IMR-90 (cell line): ENCODE data around the gene ZDHHC8. TPM values are rescaled to one million over a fixed set of nuclear protein-coding genes. Genes with fewer than 3 reads are reported as not detected.

Experiments used
- ATAC-seq: fragments of 200-7000 bp; cut with Tn5 transposase; 2 replicates; pipeline ENCODE4 v1.9.1; 2020; ENCODE audit warnings: low read depth, mild to moderate bottlenecking, moderate library complexity
- BruUV-seq: library from RNA; stranded (reverse); fragments of 400-500 nt; replicated peaks from 2 replicates; lab custom pipeline; 2021; lab: Mats Ljungman, UMichigan
- CTCF ChIA-PET: fragments of 300-600 bp; formaldehyde crosslinking; extraction: SDS; loops from one replicate; lab custom pipeline; 2021; ENCODE audit warnings: antibody characterized with exemption; lab: Yijun Ruan, JAX
- POLR2A ChIA-PET: fragments of 300-600 bp; sonication (Branson Sonifier 250); formaldehyde crosslinking; loops from one replicate; lab custom pipeline; 2022; ENCODE audit warnings: antibody characterized with exemption; ENCODE audit not compliant: unreplicated experiment; lab: Charles Lee
- DNase-seq: peaks from one replicate; pipeline ENCODE4 v3.0.0; 2013
- H2AFZ ChIP-seq: replicated peaks from 2 replicates; pipeline ENCODE3; 2013; ENCODE audit warnings: low read length, mild to moderate bottlenecking; ENCODE audit not compliant: poor library complexity
- H2AK5ac ChIP-seq: 2 replicates; pipeline ENCODE4 v1.6.1; 2013; ENCODE audit warnings: low read depth, low read length, inconsistent platforms
- H2AK9ac ChIP-seq: replicated peaks from 2 replicates; pipeline ENCODE3; 2013; ENCODE audit warnings: mild to moderate bottlenecking, low read depth, low read length, moderate library complexity; ENCODE audit not compliant: poor library complexity
- H2BK120ac ChIP-seq: 2 replicates; pipeline ENCODE4 v1.6.1; 2013; ENCODE audit warnings: low read depth, low read length, inconsistent platforms
- H2BK15ac ChIP-seq: 3 replicates; pipeline ENCODE4 v1.6.1; 2013; ENCODE audit warnings: low read depth, low read length, inconsistent platforms
- H2BK20ac ChIP-seq: 2 replicates; pipeline ENCODE4 v1.6.1; 2013; ENCODE audit warnings: low read depth, mild to moderate bottlenecking, inconsistent platforms, low read length, moderate library complexity
- H2BK5ac ChIP-seq: 2 replicates; pipeline ENCODE4 v1.6.1; 2013; ENCODE audit warnings: mild to moderate bottlenecking, low read depth, low read length, inconsistent platforms; ENCODE audit not compliant: poor library complexity, severe bottlenecking
- H3K14ac ChIP-seq: replicated peaks from 2 replicates; pipeline ENCODE4 v1.6.1; 2013; ENCODE audit warnings: low read depth, low read length, inconsistent platforms
- H3K18ac ChIP-seq: 2 replicates; pipeline ENCODE4 v1.6.1; 2013; ENCODE audit warnings: low read depth, low read length, control low read depth
- H3K23ac ChIP-seq: 2 replicates; pipeline ENCODE4 v1.6.1; 2013; ENCODE audit warnings: low read depth, low read length, inconsistent platforms
- H3K27ac ChIP-seq: 2 replicates; pipeline ENCODE4 v1.5.1; 2013; ENCODE audit warnings: mild to moderate bottlenecking, control low read depth, low read length; ENCODE audit not compliant: insufficient read depth
- H3K27me3 ChIP-seq: 2 replicates; pipeline ENCODE4 v1.6.1; 2013; ENCODE audit warnings: low read length; ENCODE audit not compliant: control insufficient read depth, insufficient read depth
- H3K36me3 ChIP-seq: 2 replicates; pipeline ENCODE4 v1.6.1; 2013; ENCODE audit warnings: low read length, mixed read lengths; ENCODE audit not compliant: control insufficient read depth, insufficient read depth
- H3K4ac ChIP-seq: 2 replicates; pipeline ENCODE4 v1.6.1; 2013; ENCODE audit warnings: low read depth, low read length, inconsistent platforms
- H3K4me1 ChIP-seq: 2 replicates; pipeline ENCODE4 v1.6.1; 2013; ENCODE audit warnings: low read length, mixed read lengths; ENCODE audit not compliant: control insufficient read depth, insufficient read depth
- H3K4me2 ChIP-seq: 2 replicates; pipeline ENCODE4 v1.6.1; 2013; ENCODE audit warnings: low read depth, mild to moderate bottlenecking, control low read depth, low read length, moderate library complexity
- H3K4me3 ChIP-seq: 2 replicates; pipeline ENCODE4 v1.5.1; 2013; ENCODE audit warnings: low read depth, mild to moderate bottlenecking, control low read depth, low read length, moderate library complexity; ENCODE audit not compliant: insufficient read depth
- H3K56ac ChIP-seq: 2 replicates; pipeline ENCODE4 v1.6.1; 2013; ENCODE audit warnings: low read length, inconsistent platforms; ENCODE audit not compliant: insufficient read depth; ENCODE audit errors: extremely low read depth
- H3K79me1 ChIP-seq, 2 experiments: 2 replicates each; pipeline ENCODE4 v1.6.1; 2013; ENCODE audit warnings: low read length in 2 of 2, inconsistent platforms in 1 of 2, low read depth in 1 of 2
- H3K9ac ChIP-seq: 2 replicates; pipeline ENCODE4 v1.6.1; 2013; ENCODE audit warnings: low read depth, low read length, control low read depth
- H3K9me1 ChIP-seq: 2 replicates; pipeline ENCODE4 v1.6.1; 2013; ENCODE audit warnings: low read length, inconsistent platforms; ENCODE audit not compliant: insufficient read depth
- H3K9me3 ChIP-seq: 2 replicates; pipeline ENCODE4 v1.6.1; 2013; ENCODE audit warnings: low read length; ENCODE audit not compliant: control insufficient read depth, insufficient read depth
- H4K20me1 ChIP-seq: 2 replicates; pipeline ENCODE4 v1.6.1; 2013; ENCODE audit warnings: low read length, inconsistent platforms; ENCODE audit not compliant: insufficient read depth
- H4K5ac ChIP-seq: 2 replicates; pipeline ENCODE4 v1.6.1; 2013; ENCODE audit warnings: mild to moderate bottlenecking, low read depth, low read length, control low read depth
- H4K8ac ChIP-seq, 2 experiments: 2 replicates each; pipeline ENCODE4 v1.6.1; 2013; ENCODE audit warnings: low read depth in 2 of 2, low read length in 2 of 2, control low read depth in 1 of 2, inconsistent platforms in 1 of 2
- H4K91ac ChIP-seq: 2 replicates; pipeline ENCODE4 v1.6.1; 2013; ENCODE audit warnings: low read depth, low read length, inconsistent platforms; ENCODE audit not compliant: insufficient read depth
- BHLHE40 ChIP-seq: fragments of 150-350 bp; IDR thresholded peaks from 2 replicates; pipeline ENCODE4 v1.6.1; 2016; ENCODE audit warnings: mild to moderate bottlenecking, low read depth, low read length
- CHD1 ChIP-seq: IDR thresholded peaks from 2 replicates; pipeline ENCODE4 v1.6.1; 2012; ENCODE audit warnings: low read depth, low read length, improper control_type of control experiment
- FOS ChIP-seq: fragments of 150-350 bp; IDR thresholded peaks from 2 replicates; pipeline ENCODE4 v1.6.1; 2016; ENCODE audit warnings: low read depth, low read length
- MAFK ChIP-seq: IDR thresholded peaks from 2 replicates; pipeline ENCODE4 v1.6.1; 2012; ENCODE audit warnings: low read depth, low read length, improper control_type of control experiment
- MAZ ChIP-seq: IDR thresholded peaks from 2 replicates; pipeline ENCODE4 v1.6.1; 2012; ENCODE audit warnings: low read depth, mild to moderate bottlenecking, low read length, improper control_type of control experiment, moderate library complexity, borderline replicate concordance
- MXI1 ChIP-seq: IDR thresholded peaks from 2 replicates; pipeline ENCODE4 v1.6.1; 2012; ENCODE audit warnings: low read depth, mild to moderate bottlenecking, low read length, moderate library complexity, borderline replicate concordance
- NFE2L2 ChIP-seq: fragments of 150-350 bp; IDR thresholded peaks from 2 replicates; pipeline ENCODE4 v1.6.1; 2016; ENCODE audit warnings: low read depth, mild to moderate bottlenecking, low read length
- POLR2A ChIP-seq: IDR thresholded peaks from 2 replicates; pipeline ENCODE4 v1.6.1; 2012; ENCODE audit warnings: mild to moderate bottlenecking, low read depth, low read length
- RAD21 ChIP-seq: IDR thresholded peaks from 2 replicates; pipeline ENCODE4 v1.6.1; 2012; ENCODE audit warnings: low read length, improper control_type of control experiment
- RCOR1 ChIP-seq: IDR thresholded peaks from 2 replicates; pipeline ENCODE4 v1.6.1; 2012; ENCODE audit warnings: mild to moderate bottlenecking, low read length, improper control_type of control experiment; ENCODE audit not compliant: insufficient replicate concordance
- SMC3 ChIP-seq: fragments of 150-350 bp; IDR thresholded peaks from 2 replicates; pipeline ENCODE4 v1.6.1; 2016; ENCODE audit warnings: low read depth, mild to moderate bottlenecking, antibody characterized with exemption, low read length, moderate library complexity
- WGBS, 2 experiments: methylation state at CpG; one replicate each; pipeline versions ENCODE4 v1.1.5 to v1.1.7; 2013; ENCODE audit warnings: missing lambda C conversion rate in 2 of 2; ENCODE audit not compliant: insufficient read length in 1 of 2; ENCODE audit errors: extremely low coverage in 2 of 2; 5-methylcytosine and 5-hydroxymethylcytosine counted together
- dilution Hi-C: fragments of 300-500 bp; cut with HindIII; formaldehyde crosslinking; loops from one replicate; pipeline ENCODE4 v1.14.3; 2018; ENCODE audit warnings: low sequenced_read_pairs; ENCODE audit not compliant: unreplicated experiment
- in situ Hi-C: fragments of 300-500 bp; cut with MboI; formaldehyde crosslinking; loops from 3 replicates; pipeline ENCODE4 v1.14.3; 2019; ENCODE audit warnings: low sequenced_read_pairs, inconsistent platforms, mixed read lengths
- intact Hi-C: fragments of 100-400 bp; cut with micrococcal nuclease; formaldehyde crosslinking; loops from 2 replicates; pipeline ENCODE4 v1.10.0; 2022
- polyA plus RNA-seq, 3 experiments: library from polyadenylated mRNA; depleted of rRNA; stranded (reverse); fragments of >200 nt; gene quantifications; 2 replicates each; pipeline ENCODE4 v1.2.3, GENCODE V29; 2012; ENCODE audit warnings: low replicate concordance in 1 of 3
- total RNA-seq: library from RNA; depleted of rRNA; stranded (reverse); fragments of >200 nt; gene quantifications from 2 replicates; pipeline ENCODE4 v1.2.3, GENCODE V29; 2012
- TF ChIP-seq, protein P1 (sequence below): fragments of 150-350 bp; IDR thresholded peaks from 2 replicates; pipeline ENCODE4 v1.6.1; 2016; ENCODE audit warnings: low read depth, mild to moderate bottlenecking, low read length, moderate library complexity, borderline replicate concordance
- TF ChIP-seq, protein P2 (sequence below): conservative IDR thresholded peaks from 2 replicates; pipeline ENCODE4 v1.5.1; 2012; ENCODE audit warnings: mild to moderate bottlenecking, low read depth, low read length, improper control_type of control experiment
- TF ChIP-seq, protein P3 (sequence below): fragments of 150-350 bp; IDR thresholded peaks from 2 replicates; pipeline ENCODE4 v1.6.1; 2017; ENCODE audit warnings: mild to moderate bottlenecking, antibody characterized with exemption, low read length, low read depth

The ZDHHC8 gene
- total and polyA plus RNA-seq, 2 of the 4 experiments (the other 2 are of a cell fraction): 2.5 to 72.6 TPM

DNA sequence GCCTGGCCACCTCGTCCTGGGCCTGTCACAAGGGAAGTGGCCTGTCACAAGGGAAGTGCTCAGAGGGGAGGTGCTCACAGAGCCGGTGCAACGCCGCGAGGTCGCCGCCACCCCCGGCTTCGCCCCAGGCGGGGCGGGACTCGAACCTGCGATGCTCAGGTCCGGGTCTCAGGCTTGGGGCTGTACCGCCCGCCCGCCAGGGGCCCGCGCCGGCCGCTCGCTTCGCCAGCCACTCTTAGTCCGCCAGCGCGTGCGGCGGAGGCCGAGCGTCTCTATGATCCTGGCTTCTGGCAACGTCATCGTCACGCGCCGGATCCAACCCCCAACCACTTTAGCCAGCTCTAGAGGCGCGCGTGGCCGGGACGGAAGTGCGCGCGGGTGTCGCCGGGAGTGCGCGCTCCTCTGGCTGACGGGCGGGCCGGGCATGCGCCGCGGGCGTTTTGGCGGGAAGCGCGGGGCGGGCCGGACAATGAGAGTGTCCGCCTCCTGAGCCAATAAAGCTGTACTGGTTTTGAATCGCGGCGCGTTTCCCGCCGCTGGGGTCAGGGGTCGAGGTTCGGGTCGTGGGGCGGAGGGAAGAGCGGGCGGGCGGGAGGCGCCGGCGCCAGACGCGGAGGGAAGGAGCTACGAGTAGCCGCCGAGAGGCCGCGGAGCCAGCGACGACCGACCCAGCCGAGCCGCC lies 14.5 kb upstream of the ZDHHC8 start, which contains the start of gene TRMT2A:
TSS of gene TRMT2A (minus strand) at position 276 of the 682 bp plus-strand sequence. CDS start 320 bp downstream, outside the sequence.
- Histone ChIP-seq H3K18ac (0 out of 2 replicates have a peak within 1 kb of the TSS, but pooled peaks have one; percentile 6), H2BK120ac (peak within 1 kb of the TSS; percentile 38; the same call in 1 of the 2 replicates), H2BK15ac (no peak within 1 kb of the TSS), H2AFZ (peak within 1 kb of the TSS; percentile 91), H4K5ac (peak within 1 kb of the TSS; percentile 76), H3K14ac (peak within 1 kb of the TSS; percentile 86), H4K20me1 (peaks cover 18% of the 10 kb centered on the region), H3K23ac (peak within 1 kb of the TSS; percentile 83), H3K79me1 (peaks cover 15 to 48% of the 10 kb centered on the region in 2 experiments), H3K4me1 (peaks cover 6% of the 10 kb centered on the region), H3K36me3 (peaks cover 59% of the 10 kb centered on the region), H3K4me3 (peak within 1 kb of the TSS; percentile 92), H3K9ac (peak within 1 kb of the TSS; percentile 92), H3K9me3 (no peaks in the 10 kb centered on the region), H4K8ac (peak within 1 kb of the TSS; percentile 46 to 72), H3K4me2 (peak within 1 kb of the TSS; percentile 91), H2BK5ac (peak within 1 kb of the TSS; percentile 71), H3K9me1 (peaks cover 2% of the 10 kb centered on the region; the same call in 1 of the 2 replicates), H2BK20ac (no peak within 1 kb of the TSS), H4K91ac (peak within 1 kb of the TSS; percentile 70), H2AK9ac (peak within 1 kb of the TSS; percentile 98), H3K4ac (peak within 1 kb of the TSS; percentile 90), H2AK5ac (peak within 1 kb of the TSS; percentile 87), H3K56ac (peak within 1 kb of the TSS; percentile 53), H3K27ac (peak within 1 kb of the TSS; percentile 78), H3K27me3 (no peaks in the 10 kb centered on the region)
- peak; percentile 92 for ATAC-seq
- dilution Hi-C loops (no loop called here), intact Hi-C loops (no loop called here), in situ Hi-C loops (no loop called here)
- ChIA-PET POLR2A (interaction anchor here (0.6 to 1.1 kb wide), 2 partner anchors 36 to 96 kb away, joined by 3 to 5 read pairs; partner anchors contain the start of gene TANGO2), CTCF (no interaction called here)
- BruUV-seq: no TSS peak
- peak; percentile 98 for DNase-seq
- 0% methylated on average over 34 of the region's 88 CpGs; no CpG with 5 or more reads in 1 of the 2 experiments for WGBS, 2 experiments
- TF ChIP-seq RAD21 (no peak), SMC3 (no peak), MAFK (no peak), FOS (peak; percentile 49; the same call in 1 of the 2 replicates), RCOR1 (peak; percentile 68), MAZ (peak; percentile 89), MXI1 (peak; percentile 94), BHLHE40 (peak; percentile 80; the same call in 1 of the 2 replicates), POLR2A (peak; percentile 67; the same call in 1 of the 2 replicates), CHD1 (0 out of 2 replicates have a peak, but pooled peaks have one; percentile 36), NFE2L2 (no peak)
- TF ChIP-seq, protein P1, sequence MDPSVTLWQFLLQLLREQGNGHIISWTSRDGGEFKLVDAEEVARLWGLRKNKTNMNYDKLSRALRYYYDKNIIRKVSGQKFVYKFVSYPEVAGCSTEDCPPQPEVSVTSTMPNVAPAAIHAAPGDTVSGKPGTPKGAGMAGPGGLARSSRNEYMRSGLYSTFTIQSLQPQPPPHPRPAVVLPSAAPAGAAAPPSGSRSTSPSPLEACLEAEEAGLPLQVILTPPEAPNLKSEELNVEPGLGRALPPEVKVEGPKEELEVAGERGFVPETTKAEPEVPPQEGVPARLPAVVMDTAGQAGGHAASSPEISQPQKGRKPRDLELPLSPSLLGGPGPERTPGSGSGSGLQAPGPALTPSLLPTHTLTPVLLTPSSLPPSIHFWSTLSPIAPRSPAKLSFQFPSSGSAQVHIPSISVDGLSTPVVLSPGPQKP: no peak
- TF ChIP-seq, protein P2, sequence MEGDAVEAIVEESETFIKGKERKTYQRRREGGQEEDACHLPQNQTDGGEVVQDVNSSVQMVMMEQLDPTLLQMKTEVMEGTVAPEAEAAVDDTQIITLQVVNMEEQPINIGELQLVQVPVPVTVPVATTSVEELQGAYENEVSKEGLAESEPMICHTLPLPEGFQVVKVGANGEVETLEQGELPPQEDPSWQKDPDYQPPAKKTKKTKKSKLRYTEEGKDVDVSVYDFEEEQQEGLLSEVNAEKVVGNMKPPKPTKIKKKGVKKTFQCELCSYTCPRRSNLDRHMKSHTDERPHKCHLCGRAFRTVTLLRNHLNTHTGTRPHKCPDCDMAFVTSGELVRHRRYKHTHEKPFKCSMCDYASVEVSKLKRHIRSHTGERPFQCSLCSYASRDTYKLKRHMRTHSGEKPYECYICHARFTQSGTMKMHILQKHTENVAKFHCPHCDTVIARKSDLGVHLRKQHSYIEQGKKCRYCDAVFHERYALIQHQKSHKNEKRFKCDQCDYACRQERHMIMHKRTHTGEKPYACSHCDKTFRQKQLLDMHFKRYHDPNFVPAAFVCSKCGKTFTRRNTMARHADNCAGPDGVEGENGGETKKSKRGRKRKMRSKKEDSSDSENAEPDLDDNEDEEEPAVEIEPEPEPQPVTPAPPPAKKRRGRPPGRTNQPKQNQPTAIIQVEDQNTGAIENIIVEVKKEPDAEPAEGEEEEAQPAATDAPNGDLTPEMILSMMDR: peak; percentile 38; the same call in 1 of the 2 replicates
- TF ChIP-seq, protein P3, sequence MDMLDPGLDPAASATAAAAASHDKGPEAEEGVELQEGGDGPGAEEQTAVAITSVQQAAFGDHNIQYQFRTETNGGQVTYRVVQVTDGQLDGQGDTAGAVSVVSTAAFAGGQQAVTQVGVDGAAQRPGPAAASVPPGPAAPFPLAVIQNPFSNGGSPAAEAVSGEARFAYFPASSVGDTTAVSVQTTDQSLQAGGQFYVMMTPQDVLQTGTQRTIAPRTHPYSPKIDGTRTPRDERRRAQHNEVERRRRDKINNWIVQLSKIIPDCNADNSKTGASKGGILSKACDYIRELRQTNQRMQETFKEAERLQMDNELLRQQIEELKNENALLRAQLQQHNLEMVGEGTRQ: peak; percentile 78
